Stimulated activated naive CD4-positive, alpha-beta T cell (primary cell): ENCODE results near the gene MRPL3.

Source experiments
- DNase-seq, 6 experiments: peaks; one replicate each; lab custom pipeline; 2025; lab: John Stamatoyannopoulos, UW

Gene MRPL3

DNA sequence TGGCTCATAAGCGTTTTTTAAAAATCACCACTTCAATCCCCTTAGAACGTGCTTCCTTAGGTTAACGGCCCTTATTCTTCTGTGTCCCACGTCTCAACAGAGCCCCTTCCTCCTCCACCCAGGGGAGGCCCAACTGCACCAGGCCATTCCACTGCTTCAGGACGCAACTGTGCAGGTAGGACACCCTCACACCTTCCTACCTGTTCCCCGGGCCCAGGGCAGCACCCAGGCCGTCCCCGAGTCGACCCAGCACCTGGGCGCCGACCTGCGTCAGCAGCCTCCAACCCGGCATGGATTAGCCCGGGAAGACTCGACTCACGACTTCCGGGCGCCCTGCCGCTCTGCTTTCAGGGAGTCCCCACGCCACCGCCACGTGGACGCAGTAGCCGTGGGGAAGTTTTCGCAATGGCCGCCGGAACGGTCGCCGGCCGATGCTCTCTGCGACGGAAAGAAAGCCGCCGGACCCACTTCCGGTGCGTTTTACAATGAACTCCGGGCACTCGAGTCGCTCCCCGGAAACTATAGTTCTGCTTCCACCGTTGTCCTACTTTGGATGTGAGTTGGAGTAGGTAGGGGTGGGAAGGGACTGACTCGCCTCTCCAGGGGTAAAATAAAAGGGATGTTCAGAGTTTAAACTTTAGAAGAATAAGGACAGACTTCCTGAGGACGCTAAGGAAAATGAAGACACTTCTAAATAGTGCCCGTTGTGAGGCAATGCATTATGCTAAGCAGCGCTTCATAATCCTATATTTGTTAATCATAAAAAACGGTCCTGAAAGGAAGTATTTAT is at the start of gene MRPL3:
Gene MRPL3, minus strand, starts transcription at position 442 of the 790 bp plus-strand sequence. Its CDS starts 150 bp downstream, at position 292.
- DNase-seq: peak; percentile 63 to 82 (median 74)

DNA sequence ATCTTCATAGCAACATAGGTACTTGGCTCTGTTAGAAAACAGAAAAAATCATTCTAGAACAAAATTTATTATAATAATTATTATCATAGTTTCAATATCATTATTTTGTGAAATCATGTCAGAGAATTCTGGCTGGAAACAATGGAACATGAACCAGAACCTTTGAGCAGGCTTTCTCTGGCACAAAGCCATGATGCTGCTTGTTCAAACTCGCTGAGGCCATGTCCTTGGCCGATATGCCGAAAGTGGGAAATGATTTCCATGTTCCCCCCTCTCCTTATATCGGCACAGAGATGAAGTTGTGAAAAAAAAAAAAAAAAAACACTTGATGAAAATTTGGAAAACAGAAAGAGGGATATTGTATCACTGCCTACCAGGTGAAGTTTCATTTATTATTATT is 49.0 kb upstream of the MRPL3 start:
- no peak for DNase-seq

DNA sequence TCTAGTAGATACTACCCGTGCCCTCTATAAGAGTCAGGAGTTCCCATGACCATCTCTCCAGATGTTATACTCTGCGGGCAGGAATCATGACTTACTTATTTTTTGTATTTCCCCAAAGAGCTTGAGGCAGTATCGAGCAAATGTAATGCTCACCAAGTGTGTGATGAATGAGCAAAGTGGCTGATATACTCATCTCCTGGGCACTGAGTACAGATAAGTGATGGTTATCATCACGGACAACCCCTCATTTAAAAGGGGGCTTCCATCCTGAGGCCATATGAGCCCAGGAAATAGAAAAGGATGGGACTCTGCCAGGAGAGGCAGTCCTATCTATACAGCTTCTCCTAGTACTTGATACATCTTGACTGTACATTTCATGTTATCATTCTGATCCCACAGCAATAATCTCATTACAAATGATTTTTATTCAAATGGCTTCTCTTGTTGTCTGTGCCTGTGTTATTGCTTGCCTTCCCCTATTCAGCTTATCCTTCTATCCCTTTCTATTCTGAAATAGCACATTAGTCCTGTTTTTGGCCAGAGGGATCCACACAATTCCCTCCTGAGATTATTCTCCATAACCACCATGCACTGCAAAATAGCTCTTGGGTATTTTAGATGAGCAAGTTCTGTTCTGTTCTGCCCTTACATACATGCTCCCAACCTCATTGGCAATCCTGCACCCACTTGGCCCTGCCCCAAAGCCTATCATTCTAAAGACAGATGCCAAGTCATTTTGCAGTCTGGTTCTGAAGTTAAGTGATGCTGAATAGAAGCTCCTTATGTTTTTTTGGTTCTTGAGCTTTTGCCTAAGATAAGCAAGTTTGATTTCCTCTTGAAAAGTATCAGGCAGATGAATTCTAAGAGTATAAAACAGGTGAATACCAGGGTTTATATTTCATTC is 48.0 kb upstream of the MRPL3 start:
- DNase-seq: no peak

DNA sequence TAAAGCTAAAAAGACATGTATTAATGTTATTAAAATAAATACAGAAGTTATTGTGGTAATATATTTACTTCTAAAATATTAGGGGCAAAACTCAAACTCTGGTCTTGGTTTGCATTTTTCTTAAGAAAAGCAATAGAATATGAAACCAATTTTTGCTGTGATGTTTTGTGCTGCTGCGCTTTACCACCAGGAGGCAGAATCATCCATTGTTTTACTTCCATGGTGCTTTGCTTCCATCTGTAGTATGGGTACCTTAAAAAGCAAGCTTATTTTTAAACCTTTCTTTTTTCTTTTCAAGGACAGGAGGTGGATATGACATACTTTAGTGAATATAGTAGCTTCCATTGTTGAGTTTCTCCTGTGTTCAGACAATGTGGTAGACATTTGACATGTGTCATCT is 46.6 kb upstream of the MRPL3 start:
- no peak for DNase-seq

DNA sequence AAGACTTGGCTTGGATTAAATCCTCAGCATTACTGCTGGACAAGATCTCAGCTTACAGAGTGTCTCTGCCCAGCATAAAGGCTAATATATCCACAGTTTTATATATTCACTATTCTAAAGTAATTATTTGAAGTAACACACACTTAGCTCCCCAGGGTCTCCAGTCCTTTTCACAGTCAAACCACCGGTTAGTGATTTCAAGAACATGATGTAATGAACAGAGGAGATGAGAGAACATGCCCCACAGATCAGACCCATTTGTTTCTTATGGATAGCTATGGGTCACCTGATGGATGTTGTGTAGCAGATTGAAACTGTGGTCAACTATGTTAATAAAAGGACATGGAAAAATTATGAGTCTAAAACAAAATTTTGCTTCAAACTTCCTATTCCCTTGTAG is 44.8 kb upstream of the MRPL3 start:
- DNase-seq: no peak

DNA sequence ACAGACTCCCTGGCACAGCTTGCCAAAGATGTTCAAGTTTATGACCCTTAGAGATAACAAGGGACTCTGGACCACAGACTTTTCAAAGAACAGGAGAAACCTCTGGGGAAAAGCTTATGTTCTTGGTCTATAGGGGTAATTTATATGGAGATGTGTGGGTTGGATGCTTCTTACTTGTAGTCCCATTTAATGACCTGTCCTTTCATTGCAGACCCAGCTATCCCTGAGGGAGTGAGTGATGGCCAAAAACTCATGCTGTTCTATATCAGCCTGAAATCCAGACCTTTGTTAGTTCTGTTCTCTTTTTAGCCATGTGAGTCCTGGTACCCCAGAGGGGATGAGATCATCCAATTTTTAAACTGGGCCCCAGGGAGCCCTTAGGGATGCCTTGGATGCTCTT is 43.7 kb upstream of the MRPL3 start:
- no peak for DNase-seq

DNA sequence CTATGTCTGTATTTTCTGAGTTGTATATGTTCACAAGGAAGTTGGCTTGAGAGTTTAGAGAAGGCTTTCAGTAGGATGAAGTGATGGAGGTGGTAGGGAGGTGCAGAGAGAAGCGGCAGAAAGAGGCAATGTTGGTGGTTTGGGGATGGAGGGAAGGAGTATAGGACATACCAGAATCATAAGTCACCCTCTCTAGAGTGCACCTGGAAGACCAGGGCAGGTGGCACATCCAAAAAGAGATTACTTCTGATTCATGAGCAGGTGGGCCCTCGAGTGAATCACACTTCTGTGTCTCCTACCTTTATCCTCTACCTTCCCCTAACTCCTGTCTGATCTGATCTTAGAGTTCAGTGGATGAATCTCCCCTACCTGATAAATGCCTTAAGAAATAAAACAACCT is 41.8 kb upstream of the MRPL3 start:
- DNase-seq: no peak

DNA sequence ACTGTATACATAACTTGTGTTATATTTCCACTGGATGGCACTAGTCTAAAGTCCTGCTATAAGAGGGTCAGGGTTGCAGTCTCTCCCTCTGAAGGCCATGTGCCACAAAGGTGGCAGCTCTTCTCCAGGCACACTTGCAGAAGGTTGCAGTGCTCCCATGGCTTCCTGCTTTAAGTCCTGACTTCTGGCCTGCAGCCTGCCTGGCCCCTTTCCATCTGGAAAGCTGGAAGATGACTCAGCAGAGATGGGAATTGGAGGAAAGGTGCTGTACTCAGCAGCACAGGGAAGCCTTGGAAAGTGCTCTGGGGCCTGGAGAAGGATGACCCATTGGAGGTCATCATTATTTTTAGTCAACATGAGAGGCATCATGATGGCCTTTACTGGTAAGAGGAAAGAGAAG is 40.9 kb upstream of the MRPL3 start:
- DNase-seq: no peak

DNA sequence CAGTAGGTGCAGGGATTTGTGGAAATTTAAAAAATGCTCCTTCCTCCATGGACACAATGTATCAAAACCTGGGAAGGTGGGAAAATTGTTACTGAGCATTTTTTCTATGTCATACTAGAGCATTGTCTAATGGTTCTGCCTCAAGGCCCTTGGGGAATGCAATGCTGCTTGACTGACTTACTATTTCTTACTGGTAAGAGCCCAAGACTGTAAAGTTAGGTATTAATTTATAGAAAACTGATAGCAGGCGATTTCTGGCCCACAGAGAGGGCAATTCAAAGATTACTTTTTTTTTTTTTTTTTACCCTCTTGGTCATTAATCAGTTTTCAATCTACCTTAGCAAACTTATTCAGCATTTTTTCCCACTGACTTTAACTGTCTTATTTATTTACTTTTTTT is 38.5 kb upstream of the MRPL3 start:
- no peak for DNase-seq

DNA sequence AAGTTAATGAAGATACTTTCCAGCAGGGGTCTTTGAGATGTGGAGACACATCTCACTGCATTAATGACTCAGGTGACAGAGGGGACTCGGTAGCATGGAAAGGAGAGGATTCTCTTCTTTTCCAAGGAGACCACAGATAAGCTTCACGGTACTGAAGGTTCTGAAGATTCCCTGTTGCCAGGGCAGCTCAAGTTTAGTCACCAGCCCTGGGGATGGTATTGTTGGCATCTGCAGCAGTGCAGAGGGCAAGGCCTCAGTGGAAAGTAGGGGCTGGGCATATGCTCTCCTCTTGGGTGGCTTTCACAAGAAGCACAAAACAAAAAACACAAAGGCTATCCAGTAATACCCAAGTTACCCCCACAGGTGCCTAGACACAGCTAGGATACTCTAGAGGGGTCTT is 38.0 kb upstream of the MRPL3 start:
- DNase-seq: no peak

DNA sequence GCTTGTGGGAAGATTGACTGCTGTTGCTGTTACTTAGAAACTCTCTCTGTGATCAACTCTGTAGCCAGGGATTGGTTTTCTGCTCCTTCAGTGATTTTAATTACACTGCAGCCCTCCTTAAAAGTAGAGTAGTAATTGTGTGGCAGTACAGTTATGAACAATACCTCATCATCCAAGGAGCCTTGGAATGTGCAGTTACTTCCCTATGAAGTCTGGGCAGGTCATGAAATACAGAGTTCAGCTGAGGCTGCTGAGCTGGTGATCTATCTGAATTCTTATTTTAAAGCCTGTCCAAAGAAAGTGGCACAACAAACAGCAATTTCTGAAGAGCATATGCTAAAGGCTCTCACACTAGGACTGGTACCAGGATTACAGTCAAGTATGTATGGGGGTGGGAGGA is 37.4 kb upstream of the MRPL3 start:
- DNase-seq: no peak

DNA sequence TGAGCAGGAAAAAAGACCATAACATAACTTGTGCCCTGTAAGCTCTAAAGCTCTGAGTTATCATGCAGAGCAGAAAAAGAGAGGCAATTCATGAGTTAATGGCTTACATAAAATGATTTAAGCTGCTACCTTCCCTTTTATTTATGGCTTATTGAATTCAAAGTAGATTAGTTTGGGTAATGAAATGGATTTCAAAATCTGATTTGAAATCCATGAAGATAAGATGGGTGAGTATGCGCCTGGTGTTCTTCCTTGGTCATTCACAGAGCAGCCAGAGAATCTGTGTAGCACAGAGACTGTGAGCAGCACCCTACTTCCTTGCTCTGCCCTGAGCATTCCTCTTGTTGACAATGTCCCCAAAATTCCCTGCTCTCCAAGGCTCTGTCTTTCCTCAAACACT is 36.2 kb upstream of the MRPL3 start:
- no peak for DNase-seq

DNA sequence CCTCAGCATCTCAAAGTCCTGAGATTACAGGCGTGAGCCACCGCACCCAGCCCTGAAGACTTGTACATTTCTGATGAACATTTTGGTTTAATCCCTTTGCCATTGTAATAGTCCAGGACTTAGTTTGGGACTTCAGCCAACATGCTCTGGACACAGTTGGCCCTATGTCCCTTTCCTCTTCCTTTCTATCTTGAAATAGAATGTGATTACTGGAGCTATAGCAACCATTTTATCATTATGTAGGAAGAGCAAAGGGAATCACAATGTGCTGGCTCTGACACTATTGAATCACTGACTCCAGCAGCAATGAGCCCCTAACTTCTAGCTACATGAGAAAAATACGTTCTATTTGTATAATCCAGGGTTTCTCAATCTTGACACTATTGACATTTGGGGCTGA is 34.8 kb upstream of the MRPL3 start:
- DNase-seq: no peak

DNA sequence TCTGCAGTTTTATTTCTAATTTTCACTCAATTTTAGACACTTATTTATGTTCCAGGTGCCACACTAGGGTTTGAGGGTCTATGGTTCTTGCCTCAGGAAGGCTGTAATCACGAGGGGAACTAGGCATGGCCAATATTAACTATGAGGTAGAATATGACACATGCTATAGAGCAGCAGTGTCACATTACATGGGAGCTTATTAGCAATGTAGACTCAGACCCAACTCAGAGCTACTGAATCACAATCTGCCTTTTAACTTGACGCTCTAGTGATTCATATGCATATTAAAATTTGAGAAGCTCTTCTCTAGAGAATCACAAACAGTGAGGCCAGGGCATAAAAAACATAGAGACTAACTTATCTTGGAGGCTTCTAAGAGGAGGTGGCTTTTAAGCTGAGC is 32.8 kb upstream of the MRPL3 start:
- DNase-seq: no peak

DNA sequence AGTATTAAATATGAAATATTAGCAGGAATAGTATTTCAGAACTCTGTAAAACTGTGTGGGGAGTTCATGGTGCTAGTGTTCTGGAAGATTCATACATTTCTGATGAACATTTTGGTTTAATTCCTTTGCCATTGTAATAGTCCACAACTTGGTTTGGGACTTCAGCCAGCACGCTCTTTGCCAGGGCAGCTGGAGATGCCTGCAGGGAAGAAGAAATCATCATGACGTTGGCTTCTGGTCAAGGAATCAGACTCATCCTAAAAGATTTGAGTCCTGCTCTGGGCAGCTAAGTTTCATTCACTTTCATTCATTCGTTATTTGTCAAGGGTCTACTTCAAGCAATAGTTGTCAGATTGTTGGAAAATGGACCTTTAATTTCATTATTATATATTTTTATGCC is 32.4 kb upstream of the MRPL3 start:
- DNase-seq: no peak

DNA sequence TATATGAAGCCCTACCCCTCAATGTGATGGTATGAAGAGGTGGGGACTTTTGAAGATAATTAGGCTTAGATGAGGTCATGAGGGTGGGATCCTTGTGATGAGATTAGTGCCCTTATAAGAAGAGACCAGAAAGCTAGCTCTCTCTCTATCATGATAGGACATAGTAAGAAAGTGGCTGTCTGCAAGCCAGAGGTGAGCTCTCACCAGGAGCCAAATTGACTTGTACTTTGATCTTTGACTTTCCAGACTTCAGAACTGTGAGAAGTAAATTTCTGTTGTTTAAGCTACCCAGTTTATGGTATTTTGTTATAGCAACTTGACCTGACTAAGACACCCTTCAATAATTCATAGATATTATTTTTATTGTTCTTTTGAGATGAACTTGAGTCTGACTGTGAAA is 29.9 kb upstream of the MRPL3 start:
- DNase-seq: no peak

DNA sequence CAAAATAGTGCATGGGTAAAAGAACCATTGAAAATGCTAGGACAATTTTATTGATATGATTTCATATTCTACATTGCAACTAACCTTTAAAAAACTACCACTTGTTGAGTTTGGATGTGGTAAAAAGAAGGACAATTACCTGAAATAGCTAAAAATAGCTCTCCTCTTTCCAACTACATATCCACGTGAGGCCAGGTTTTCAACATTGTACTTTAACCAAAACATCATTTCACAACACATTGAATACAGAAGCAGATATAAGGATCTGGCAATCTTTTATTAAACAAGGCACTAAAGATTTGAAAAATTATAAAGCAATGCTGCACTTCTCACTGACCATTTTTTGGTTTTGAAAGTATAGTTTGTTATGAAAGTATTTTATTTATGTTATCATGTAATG is 28.1 kb upstream of the MRPL3 start:
- DNase-seq: no peak

DNA sequence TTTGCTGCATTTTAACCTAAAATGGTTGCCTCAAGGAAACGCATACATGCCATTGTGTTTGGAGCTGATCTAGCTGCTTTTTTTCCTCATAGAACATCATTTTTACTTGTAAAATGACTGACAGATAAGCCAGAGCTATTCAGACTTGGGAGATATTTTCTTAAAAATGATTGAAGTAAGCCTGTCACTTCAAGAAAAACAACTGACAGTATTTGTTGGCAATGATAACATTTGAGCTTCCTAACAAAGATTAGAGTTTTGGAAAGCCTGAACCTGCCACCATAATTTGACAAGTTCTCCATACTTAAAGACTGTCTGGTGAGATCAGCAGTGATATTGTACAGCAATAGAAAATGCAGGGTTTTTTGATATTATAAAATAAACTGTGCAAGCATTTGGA is 27.6 kb upstream of the MRPL3 start:
- DNase-seq: no peak

DNA sequence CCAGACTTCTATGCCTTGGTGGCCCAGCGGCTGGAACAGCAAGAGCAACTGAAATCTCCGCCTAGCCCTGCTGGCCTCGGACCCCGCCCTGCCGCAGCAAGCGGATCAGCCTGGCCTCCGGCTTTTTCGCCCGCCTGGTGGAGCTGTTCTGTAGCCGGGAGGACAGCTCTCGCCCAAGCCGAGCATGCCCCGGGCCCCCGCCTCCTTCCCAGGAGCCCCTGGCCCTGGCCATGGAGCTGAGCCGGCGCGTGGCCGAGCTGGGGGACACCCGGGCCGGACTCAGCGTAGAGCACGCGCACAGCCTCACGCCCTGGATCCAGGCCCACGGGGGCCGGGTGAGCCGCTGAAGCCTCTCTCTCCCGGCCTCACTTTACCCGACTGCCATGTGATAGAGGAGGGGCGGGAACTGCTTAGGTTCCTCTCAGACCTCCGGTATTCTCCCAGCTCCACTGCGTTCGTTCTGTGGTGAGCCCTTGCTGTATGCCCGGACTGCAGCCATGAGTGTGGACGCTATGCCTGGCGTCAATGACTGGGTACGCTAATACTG is 24.1 kb upstream of the MRPL3 start:
- no peak for DNase-seq

DNA sequence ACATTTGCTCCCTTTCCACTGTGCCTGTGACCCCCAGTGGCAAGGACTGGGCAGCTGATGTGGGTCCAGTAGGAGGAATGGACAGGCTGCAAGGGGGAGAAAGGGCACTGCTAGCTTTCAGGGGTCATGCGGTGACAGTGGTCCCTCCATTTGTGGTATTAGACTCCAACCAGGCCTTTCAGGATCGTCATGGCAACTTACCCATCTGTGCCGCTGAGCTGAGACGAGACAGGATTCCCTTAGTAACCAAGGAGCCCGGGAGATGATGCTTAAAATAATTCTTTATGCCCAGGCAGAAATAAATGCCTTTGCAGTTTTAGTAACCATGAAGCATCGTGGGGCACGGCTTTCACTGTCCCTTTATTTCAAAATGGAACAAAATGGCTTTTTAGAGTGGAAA is 15.9 kb upstream of the MRPL3 start:
- no peak for DNase-seq

DNA sequence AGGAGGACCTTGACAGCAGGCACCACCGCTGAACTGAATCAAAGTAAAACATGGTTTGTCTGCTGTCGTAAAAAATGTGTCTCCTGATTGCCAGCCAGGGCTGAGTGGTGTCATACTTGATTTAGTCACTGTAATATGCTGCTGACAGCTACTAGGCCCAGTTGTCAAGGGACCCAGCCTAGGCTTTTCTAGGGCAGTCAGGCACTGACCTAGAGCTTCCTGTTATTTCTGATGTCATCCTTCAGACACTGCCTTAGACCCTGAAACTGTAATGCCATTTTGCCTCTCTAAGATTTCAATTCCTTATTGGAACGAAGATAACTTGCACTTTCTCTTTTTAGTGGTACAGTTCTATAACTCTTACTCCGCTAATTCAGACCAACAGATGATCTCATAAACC is 2.6 kb upstream of the MRPL3 start:
- DNase-seq: no peak

DNA sequence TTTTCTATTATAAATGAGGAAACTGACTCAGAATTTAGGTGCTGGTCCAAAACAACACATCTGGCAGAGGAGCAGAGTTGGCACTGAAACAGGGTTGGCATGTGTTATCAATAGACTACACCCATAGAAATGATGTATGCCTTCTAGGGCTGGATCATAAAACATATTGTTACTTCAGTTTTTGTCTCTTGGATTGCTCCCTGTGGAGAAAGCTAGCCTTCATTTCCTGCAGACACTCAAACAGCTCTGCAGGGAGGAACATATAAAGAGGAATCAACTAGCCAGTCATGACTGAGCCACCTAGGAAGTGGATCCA is 507 bp upstream of the MRPL3 start:
- peak in 1 of 6 experiments; percentile 29 for DNase-seq

DNA sequence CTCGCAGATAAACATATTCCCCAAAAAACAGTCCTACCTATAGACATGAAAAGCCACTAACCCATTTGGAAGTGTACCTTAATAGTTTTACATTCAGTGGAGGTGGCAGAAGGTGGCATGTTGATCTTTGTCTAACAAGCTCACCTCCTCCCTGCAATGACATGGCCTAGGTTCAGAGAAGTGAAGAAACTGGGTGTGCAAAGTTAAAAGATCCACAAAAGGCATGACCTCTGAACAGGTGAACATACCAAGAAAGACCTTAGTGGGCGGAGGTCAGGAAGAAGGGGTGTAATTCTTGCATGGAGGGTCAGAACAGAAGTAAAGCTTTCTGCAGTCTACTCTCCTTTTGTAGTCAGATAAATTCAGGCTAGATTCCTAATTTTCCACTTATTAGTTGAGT is 822 bp downstream of the MRPL3 start:
- DNase-seq: no peak
